ENCODE measurements around the gene PPP1R18.

DNA sequence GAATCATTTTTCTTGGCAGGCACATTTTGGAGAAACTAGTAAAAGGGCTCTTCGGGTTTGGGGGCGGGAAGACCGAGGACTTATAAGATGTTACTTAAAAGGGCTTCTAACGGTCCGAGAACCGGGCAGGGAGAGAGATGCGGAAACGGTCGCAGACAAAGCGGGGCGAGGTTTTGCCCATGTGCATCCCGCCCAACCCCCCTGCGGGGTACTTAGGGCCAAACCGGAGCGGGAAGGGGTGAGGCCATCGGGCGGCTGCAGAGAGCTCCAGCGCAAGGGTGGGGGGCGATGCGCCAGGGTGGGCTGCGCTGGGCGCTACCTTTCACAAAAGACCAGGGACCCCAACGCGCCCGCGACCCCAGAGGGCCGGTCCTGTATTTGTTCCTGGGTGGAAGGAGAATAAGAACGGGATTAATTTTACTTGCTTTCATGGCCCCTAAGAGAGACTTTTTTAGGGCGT is 34.3 kb upstream of the PPP1R18 start:
- TF ChIP-seq CTCF (conservative IDR thresholded peaks at IDR 0.05; ENCODE audit: low read depth, low read length): no peak
- TF ChIP-seq, protein P1, sequence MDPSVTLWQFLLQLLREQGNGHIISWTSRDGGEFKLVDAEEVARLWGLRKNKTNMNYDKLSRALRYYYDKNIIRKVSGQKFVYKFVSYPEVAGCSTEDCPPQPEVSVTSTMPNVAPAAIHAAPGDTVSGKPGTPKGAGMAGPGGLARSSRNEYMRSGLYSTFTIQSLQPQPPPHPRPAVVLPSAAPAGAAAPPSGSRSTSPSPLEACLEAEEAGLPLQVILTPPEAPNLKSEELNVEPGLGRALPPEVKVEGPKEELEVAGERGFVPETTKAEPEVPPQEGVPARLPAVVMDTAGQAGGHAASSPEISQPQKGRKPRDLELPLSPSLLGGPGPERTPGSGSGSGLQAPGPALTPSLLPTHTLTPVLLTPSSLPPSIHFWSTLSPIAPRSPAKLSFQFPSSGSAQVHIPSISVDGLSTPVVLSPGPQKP (IDR thresholded peaks at IDR 0.05; ENCODE audit: borderline replicate concordance, low read depth, low read length): no peak
- TF ChIP-seq MXI1 (IDR thresholded peaks at IDR 0.05; ENCODE audit: borderline replicate concordance, low read depth, low read length): peak; percentile 67; the same call in 1 of the 2 replicates
- TF ChIP-seq POLR2A (IDR thresholded peaks at IDR 0.05; ENCODE audit: low read depth, low read length): no peak

Data from IMR-90 (cell line).